Measurements from ENCODE around the gene PALS2. TPM values are rescaled to one million over a fixed set of nuclear protein-coding genes. Genes with fewer than 3 reads are reported as not detected.
A peak's percentile ranks its signal among the peaks of the same experiment; 100 is the strongest.

PALS2 gene
- total and polyA plus RNA-seq, 2 donors (not counting 3 experiments of a cell fraction or from before 2014, with no cell fraction given): 4.3 to 23.6 TPM

- Histone ChIP-seq H3K36me3 (ENCODE audit: control insufficient read depth in 2 of 2, extremely low read depth in 1 of 2, insufficient read depth in 2 of 2, low read length in 2 of 2) (no peaks in the 10 kb centered on the region), H3K9me3 (replicated peaks; ENCODE audit: control insufficient read depth, insufficient read depth, low read length) (no peaks in the 10 kb centered on the region), H3K4me1 (ENCODE audit: control insufficient read depth, extremely low read depth, insufficient read depth, low read length) (peaks cover under 1% of the 10 kb centered on the region), H4K20me1 (replicated peaks; ENCODE audit: control insufficient read depth, extremely low read depth, insufficient read depth, low read length) (peaks cover 3% of the 10 kb centered on the region), H3K9me1 (replicated peaks; ENCODE audit: control insufficient read depth, extremely low read depth, insufficient read depth, low read length) (no peaks in the 10 kb centered on the region), H3K4me3 (replicated peaks in 1 of 3; ENCODE audit: insufficient read depth in 1 of 3, low read depth in 1 of 3, low read length in 3 of 3) (no peak overlapping the region), H3K79me2 (ENCODE audit: control insufficient read depth, insufficient read depth, low read length) (peaks cover 54% of the 10 kb centered on the region), H3K9ac (replicated peaks; ENCODE audit: extremely low read depth, insufficient read depth, low read length) (no peak overlapping the region), H2AFZ (ENCODE audit: low read depth, low read length) (no peak overlapping the region), H3K27ac (ENCODE audit: insufficient read depth, low read depth, low read length) (no peak overlapping the region), H3K27me3 (ENCODE audit: control insufficient read depth in 2 of 2, insufficient read depth in 2 of 2, low read length in 2 of 2) (no peaks in the 10 kb centered on the region), H3K4me2 (ENCODE audit: insufficient read depth, low read length) (no peak overlapping the region)
- BruUV-seq (replicated peaks): no TSS peak
- DNase-seq (ENCODE audit: low read depth, low spot score) (peak; percentile 46), FAIRE-seq (no peak)
- intact Hi-C loops (cut with micrococcal nuclease): no loop called here
- CTCF ChIA-PET: interaction anchor here (1.0 to 1.6 kb wide), 3 partner anchors 86 to 109 kb away, joined by 3 to 6 read pairs (median 4); no protein-coding TSS in a partner anchor
- TF ChIP-seq, protein P1, sequence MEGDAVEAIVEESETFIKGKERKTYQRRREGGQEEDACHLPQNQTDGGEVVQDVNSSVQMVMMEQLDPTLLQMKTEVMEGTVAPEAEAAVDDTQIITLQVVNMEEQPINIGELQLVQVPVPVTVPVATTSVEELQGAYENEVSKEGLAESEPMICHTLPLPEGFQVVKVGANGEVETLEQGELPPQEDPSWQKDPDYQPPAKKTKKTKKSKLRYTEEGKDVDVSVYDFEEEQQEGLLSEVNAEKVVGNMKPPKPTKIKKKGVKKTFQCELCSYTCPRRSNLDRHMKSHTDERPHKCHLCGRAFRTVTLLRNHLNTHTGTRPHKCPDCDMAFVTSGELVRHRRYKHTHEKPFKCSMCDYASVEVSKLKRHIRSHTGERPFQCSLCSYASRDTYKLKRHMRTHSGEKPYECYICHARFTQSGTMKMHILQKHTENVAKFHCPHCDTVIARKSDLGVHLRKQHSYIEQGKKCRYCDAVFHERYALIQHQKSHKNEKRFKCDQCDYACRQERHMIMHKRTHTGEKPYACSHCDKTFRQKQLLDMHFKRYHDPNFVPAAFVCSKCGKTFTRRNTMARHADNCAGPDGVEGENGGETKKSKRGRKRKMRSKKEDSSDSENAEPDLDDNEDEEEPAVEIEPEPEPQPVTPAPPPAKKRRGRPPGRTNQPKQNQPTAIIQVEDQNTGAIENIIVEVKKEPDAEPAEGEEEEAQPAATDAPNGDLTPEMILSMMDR (IDR thresholded peaks at IDR 0.05; ENCODE audit: extremely low read depth in 1 of 2, insufficient read depth in 1 of 2, low read depth in 1 of 2, low read length in 2 of 2): no peak
- TF ChIP-seq MAX (IDR thresholded peaks at IDR 0.05; ENCODE audit: insufficient read depth, insufficient read length) (no peak), MYC (IDR thresholded peaks at IDR 0.05; ENCODE audit: low read depth, low read length) (no peak), FOS (IDR thresholded peaks at IDR 0.05; ENCODE audit: borderline replicate concordance, insufficient read depth, low read length) (no peak), EZH2 (IDR thresholded peaks at IDR 0.05; ENCODE audit: borderline replicate concordance, low read depth, low read length, severe bottlenecking) (no peak), JUN (IDR thresholded peaks at IDR 0.05; ENCODE audit: borderline replicate concordance, insufficient read depth, insufficient read length, low read depth) (no peak), GATA2 (IDR thresholded peaks at IDR 0.05; ENCODE audit: insufficient read depth, insufficient read length, low read depth, low read length) (no peak), POLR2AphosphoS5 (IDR thresholded peaks at IDR 0.05; ENCODE audit: insufficient read depth, low read depth, low read length) (no peak), POLR2A (IDR thresholded peaks at IDR 0.05; ENCODE audit: low read depth, low read length) (no peak)
- dilution Hi-C loops (cut with MboI; ENCODE audit: extremely low pct_ligation_motif_present, low sequenced_read_pairs): no loop called here
- POLR2A ChIA-PET: no interaction called here
Observed at GRCh38 chr7:24580283-24580946, 7.2 kb downstream of the PALS2 start.
